ENCODE measurements around the gene PTGER2.

PTGER2 gene

DNA sequence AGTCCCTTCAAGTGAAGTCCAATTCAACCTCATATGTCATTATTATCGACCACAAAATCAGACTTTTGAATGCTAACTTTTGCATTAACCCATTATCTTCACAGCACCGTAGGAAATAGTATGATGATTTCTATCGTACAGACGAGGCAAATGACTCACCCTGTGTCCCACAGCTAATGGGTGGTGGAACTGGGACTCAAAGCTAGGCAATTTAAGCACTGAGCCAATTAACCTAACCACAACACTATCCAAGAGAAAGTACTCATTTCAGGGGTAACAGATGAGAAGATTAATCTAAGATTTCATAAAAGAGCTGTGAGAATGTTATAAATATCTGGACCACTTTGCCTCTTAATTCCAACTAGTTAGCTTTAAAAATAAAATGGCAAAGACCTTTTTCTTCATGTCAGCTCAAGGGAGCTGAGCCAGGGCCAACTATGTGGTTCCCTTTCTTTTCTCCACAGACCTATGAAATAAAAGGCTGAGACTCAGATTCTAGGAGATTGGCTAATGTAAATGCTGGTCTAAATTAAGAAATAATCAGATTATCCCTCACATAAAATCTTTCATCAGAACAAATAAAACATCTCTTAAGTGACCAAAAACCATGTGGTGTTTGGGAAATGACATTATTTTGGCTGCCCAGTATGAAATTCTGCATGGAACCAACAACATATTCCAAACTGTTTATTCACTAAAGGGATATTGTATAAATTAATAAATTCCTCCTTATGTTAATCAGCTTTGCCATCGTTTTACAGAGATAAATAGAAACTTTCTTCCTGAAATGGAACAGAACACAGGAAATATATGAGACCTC lies 4.9 kb downstream of the PTGER2 start:
- Mint-ChIP-seq H3K27me3 (peaks cover 11% of the 10 kb centered on the region), H3K27ac (no peak overlapping the region), H3K4me1 (peaks cover 76% of the 10 kb centered on the region), H3K4me3 (peak overlapping the region; percentile 51 to 57), H3K9me3 (peaks cover 12 to 29% of the 10 kb centered on the region in 2 donors)
- DNase-seq (peak in 1 of 2 donors; percentile 26), ATAC-seq (peak; percentile 36)

DNA sequence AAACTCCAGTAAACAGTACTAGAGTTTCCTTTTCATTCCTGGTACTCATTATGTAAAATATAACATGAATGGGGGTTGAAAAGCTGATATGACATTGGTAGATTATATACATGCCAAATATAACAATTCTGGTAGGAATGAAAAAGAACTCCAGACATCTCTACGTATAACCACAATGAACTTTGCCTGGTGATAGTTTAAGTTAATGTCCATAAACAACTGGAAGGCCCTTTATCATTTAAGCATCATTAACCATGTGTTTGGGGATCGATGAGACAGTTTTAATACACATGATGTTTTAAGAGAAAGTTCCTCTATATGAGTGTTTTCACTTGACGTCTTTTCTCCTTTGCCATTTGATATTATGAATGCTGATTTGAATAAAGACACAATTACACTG lies 5.8 kb downstream of the PTGER2 start:
- H3K4me1 Mint-ChIP-seq = peaks cover 79% of the 10 kb centered on the region
- H3K27me3 Mint-ChIP-seq = peaks cover 3% of the 10 kb centered on the region
- ATAC-seq (no peak), DNase-seq (no peak)
- peaks cover 12 to 33% of the 10 kb centered on the region in 2 donors for H3K9me3 Mint-ChIP-seq
- no peak overlapping the region for H3K4me3 Mint-ChIP-seq
- H3K27ac Mint-ChIP-seq = no peak overlapping the region

DNA sequence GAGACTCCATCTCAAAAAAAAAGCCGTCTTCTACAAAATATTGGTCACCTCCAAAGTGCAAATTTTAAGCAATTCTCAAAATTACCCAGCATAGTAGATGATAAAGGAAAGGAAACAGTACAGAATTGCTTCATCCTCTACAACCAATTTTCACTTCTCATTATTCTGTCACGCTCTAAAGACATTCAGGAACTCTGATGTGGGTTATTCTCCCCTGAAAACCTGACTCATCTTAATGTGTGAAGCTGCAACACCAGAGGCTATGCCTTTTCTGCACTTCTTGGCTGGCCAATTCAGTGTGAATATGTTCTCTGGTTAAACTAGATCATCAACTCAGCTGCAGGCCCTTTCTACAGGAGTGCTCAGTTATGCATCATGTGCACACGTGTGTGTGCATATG lies 11.0 kb downstream of the PTGER2 start:
- ATAC-seq = peak; percentile 93
- Mint-ChIP-seq H3K4me1 (peaks cover 72% of the 10 kb centered on the region), H3K4me3 (peak overlapping the region; percentile 15 to 51), H3K9me3 (peaks cover 12 to 33% of the 10 kb centered on the region in 2 donors), H3K27me3 (no peaks in the 10 kb centered on the region), H3K27ac (peak overlapping the region in 1 of 2 donors; percentile 11)
- DNase-seq = peak; percentile 34 to 58

DNA sequence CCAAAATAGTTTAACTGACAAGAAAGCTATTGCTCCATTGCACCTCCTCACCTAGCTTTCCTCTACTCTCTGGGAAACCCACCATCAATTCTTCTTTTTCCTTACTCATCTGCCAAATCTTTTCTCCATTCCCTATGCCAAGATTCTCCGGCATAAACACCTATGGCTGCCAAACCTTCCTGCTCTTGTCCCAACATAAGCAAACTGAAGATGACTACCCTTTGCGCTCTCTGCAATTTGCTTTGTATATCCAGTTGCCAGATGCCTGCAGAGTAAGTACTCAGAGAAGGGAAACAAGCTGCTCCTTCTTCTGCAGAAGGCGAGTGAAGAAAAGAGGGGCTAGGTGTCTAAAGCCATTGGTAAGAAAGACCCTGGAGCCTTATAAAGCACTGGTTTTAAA lies 11.5 kb downstream of the PTGER2 start:
- Mint-ChIP-seq H3K27me3 (no peaks in the 10 kb centered on the region), H3K27ac (no peak overlapping the region), H3K4me3 (peak overlapping the region; percentile 15 to 42), H3K4me1 (peaks cover 70% of the 10 kb centered on the region), H3K9me3 (peaks cover 12 to 33% of the 10 kb centered on the region in 2 donors)
- DNase-seq = no peak
- no peak for ATAC-seq

DNA sequence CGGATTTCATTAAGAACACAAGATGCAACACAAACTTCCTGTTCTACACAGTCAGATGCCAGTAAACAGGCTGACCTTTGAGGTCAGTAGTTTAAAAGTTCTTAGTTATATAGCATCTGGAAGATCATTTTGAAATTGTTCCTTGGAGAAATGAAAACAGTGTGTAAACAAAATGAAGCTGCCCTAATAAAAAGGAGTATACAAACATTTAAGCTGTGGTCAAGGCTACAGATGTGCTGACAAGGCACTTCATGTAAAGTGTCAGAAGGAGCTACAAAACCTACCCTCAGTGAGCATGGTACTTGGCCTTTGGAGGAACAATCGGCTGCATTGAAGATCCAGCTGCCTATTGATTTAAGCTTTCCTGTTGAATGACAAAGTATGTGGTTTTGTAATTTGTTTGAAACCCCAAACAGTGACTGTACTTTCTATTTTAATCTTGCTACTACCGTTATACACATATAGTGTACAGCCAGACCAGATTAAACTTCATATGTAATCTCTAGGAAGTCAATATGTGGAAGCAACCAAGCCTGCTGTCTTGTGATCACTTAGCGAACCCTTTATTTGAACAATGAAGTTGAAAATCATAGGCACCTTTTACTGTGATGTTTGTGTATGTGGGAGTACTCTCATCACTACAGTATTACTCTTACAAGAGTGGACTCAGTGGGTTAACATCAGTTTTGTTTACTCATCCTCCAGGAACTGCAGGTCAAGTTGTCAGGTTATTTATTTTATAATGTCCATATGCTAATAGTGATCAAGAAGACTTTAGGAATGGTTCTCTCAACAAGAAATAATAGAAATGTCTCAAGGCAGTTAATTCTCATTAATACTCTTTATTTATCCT lies 13.5 kb downstream of the PTGER2 start:
- H3K9me3 Mint-ChIP-seq = peaks cover 4 to 15% of the 10 kb centered on the region in 2 donors
- H3K27me3 Mint-ChIP-seq = no peaks in the 10 kb centered on the region
- no peak for DNase-seq

DNA sequence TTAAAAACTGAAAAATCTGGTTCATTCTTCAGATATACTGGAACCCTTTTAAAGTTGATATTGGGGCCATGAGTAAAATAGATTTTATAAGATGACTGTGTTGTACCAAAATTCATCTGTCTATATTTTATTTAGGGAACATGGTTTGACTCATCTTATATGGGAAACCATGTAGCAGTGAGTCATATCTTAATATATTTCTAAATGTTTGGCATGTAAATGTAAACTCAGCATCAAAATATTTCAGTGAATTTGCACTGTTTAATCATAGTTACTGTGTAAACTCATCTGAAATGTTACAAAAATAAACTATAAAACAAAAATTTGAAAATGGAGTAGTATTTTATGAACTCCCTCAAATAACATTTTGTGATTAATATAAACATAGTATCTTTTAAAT lies 14.2 kb downstream of the PTGER2 start:
- H3K27me3 Mint-ChIP-seq = no peaks in the 10 kb centered on the region
- DNase-seq (no peak), ATAC-seq (no peak)

More for the DNA sequence above, 13.5 kb downstream of the PTGER2 start:
- ATAC-seq = peak; percentile 71
- Mint-ChIP-seq H3K27ac (no peak overlapping the region), H3K4me3 (peak overlapping the region; percentile 3 to 44), H3K4me1 (peaks cover 63% of the 10 kb centered on the region)

DNA sequence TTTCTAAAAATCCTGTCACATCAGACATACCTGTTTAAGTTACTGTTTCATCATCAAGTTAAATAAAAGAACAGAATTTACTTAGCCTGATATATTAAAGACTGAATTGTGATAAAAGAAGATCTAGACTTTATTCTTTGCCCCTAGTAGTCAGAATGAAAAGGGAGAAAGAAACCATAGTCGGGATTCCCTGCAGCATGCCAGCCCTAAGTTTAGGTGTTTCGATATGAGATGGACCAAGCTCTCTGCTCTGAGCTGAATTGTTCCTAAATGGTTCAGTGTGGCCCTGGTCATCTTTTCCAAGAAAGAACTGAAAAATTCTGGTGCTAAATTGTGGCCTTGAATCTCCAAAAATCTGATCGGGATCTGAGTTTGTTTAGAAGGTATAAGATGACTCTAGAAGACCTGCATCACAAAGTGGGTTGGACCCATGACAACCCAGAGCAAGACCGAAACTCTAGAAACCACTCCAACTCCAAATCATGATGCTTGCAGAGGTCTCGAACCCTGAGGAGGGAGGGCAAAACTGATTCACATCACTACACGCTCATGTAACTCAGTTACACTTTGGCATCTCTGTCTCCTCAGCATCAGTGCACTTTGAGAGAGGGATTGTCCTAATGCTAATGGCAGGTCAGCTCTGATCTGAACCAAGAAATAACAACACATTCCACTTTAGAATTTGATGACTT lies 15.7 kb downstream of the PTGER2 start:
- ATAC-seq = peak; percentile 24
- Mint-ChIP-seq H3K4me3 (peak overlapping the region in 1 of 2 donors; percentile 5), H3K4me1 (peaks cover 54% of the 10 kb centered on the region), H3K27ac (no peak overlapping the region), H3K9me3 (peaks cover 0 to 4% of the 10 kb centered on the region in 2 donors), H3K27me3 (no peaks in the 10 kb centered on the region)
- no peak for DNase-seq

More for the DNA sequence above, 14.2 kb downstream of the PTGER2 start:
- H3K9me3 Mint-ChIP-seq = peaks cover 4 to 9% of the 10 kb centered on the region in 2 donors
- H3K4me1 Mint-ChIP-seq = peaks cover 64% of the 10 kb centered on the region
- H3K4me3 Mint-ChIP-seq = peak overlapping the region in 1 of 2 donors; percentile 44
- H3K27ac Mint-ChIP-seq = no peak overlapping the region

DNA sequence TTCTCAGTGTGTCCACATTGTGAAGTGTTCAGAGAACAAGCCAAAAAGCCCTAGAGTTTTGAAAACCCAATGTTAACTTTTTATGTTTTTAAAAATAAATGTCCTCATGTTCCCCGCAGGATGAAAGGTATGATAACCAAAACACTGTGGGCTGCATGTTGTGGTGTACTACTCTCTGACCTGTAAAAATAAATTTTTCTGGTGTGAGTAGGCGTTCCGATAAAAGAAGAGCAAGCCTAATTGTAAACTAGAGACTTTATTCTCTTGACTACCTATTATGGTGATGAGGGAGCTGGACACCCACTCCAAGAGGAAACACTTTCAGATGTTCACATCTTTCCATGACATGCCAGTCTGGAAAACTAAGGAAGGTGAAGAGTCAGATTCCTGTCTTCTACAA lies 18.2 kb downstream of the PTGER2 start:
- Mint-ChIP-seq H3K9me3 (peaks cover 0 to 4% of the 10 kb centered on the region in 2 donors), H3K27ac (no peak overlapping the region), H3K4me1 (peaks cover 42% of the 10 kb centered on the region), H3K27me3 (peaks cover 6% of the 10 kb centered on the region), H3K4me3 (no peak overlapping the region)
- DNase-seq (no peak), ATAC-seq (no peak)

DNA sequence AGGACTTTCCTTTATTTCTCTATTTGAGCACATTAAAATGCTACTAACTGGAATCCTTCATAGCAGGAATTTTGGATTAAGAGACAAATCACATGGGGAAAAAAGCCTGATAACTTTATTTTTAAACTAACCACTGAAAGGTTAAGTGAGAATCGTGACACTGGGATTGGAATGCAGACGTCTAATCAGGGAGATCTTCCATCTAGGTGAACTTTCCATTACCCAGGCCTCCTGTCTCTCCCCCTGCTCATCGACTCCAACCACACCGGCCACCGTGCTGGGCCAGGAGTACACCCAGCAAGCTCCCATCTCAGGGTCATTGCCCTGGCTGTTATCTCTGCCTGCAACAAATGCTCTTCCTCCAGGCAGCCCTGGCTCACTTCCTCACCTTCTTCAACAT lies 19.0 kb downstream of the PTGER2 start:
- DNase-seq (no peak), ATAC-seq (no peak)
- H3K27me3 Mint-ChIP-seq = peaks cover 6% of the 10 kb centered on the region
- H3K9me3 Mint-ChIP-seq = peaks cover 0 to 4% of the 10 kb centered on the region in 2 donors
- H3K27ac Mint-ChIP-seq = no peak overlapping the region
- no peak overlapping the region for H3K4me3 Mint-ChIP-seq
- peaks cover 33% of the 10 kb centered on the region for H3K4me1 Mint-ChIP-seq

DNA sequence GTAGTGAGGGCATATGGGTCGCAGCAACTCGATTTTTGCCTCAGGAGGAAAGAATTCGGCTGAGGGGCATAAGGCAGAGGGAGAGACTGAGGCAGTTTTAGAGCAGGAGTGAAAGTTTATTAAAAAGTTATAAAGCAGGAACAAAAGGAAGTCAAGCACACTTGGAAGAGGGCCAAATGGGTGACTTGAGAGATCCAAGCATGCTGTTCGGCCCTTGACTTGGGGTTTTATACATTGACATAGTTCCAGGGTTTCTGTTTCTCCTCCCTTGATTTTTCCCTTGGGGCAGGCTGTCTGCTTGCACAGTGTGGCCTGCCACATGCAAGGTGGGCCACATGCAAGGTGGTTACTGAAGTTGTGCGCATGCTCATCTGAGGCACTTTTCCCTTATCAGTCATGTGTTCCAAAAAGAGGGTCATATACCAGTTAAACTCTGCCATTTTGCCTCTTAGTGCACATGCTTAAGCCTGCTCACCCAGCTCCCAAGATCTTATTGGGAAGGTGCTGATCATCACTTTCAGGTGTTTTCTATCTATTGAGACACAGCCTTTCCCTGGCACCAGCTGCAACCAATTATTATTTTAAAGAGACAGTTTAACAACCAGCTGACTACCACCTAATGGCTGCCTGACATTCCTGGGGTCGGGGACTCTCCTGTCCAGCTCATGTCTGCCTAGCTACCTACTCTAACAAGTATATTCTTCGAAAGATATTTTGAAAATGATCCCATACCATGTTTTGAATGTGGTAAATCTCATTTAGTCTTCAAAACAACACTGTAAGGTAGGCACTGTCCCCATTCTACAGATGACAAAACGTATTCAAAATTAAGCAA lies 19.9 kb downstream of the PTGER2 start:
- no peak for DNase-seq
- Mint-ChIP-seq H3K9me3 (peaks cover 0 to 4% of the 10 kb centered on the region in 2 donors), H3K27me3 (peaks cover 6% of the 10 kb centered on the region), H3K27ac (no peak overlapping the region), H3K4me1 (peaks cover 32% of the 10 kb centered on the region), H3K4me3 (no peak overlapping the region)
- no peak for ATAC-seq

DNA sequence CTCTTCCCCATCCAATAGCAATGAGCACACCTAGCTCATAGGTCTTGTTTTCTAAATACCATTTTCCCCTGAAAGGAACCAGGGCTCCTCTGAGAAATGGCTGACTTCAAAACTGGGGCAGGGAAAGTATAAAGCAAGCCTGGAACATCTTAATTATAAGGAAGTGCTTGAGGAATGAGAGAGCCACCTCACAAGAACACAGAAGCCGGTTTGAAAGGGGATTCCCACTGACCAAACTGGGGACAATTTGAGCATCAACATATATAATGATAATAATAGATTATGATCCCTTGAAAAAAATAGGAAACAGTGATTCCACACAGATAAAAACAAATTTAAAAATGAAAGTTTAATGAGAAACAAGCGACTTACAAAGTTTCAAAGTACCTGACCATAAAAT lies 22.1 kb downstream of the PTGER2 start:
- no peak for ATAC-seq
- H3K9me3 Mint-ChIP-seq = no peaks in the 10 kb centered on the region
- H3K4me1 Mint-ChIP-seq = peaks cover 18% of the 10 kb centered on the region
- peaks cover 6% of the 10 kb centered on the region for H3K27me3 Mint-ChIP-seq
- no peak overlapping the region for H3K27ac Mint-ChIP-seq
- no peak overlapping the region for H3K4me3 Mint-ChIP-seq
- no peak for DNase-seq

DNA sequence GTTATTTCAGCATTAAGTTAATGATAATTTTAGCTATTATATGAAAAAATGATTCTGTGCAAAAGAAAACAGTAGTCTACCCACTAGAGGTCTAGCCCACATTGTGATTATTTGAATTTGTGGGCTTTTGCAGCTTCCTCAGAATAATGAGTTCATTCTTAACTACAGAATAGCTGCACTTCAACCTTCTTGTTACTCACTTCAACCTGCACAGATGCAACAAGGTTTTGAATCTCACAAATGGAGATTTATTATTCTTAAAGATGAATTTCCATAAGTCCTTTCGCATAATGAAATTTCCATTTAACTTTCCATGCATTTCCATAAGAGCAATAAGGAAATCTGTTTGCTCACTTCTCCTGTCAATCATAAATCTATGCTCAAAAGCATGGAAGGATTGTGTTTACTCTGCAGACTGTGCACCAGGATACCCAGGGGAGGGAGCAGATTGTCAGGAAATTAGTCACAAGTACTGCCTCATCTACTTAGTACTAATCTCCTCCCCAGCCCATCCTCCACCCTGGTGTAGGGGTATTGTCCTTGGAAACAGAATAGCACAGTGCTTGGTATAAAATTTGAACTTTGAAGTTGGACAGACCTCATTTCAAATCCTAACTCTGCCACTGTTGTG lies 24.1 kb downstream of the PTGER2 start:
- Mint-ChIP-seq H3K9me3 (no peaks in the 10 kb centered on the region), H3K4me1 (peaks cover 15% of the 10 kb centered on the region), H3K27ac (no peak overlapping the region), H3K4me3 (no peak overlapping the region), H3K27me3 (peaks cover 6% of the 10 kb centered on the region)
- ATAC-seq (no peak), DNase-seq (no peak)

DNA sequence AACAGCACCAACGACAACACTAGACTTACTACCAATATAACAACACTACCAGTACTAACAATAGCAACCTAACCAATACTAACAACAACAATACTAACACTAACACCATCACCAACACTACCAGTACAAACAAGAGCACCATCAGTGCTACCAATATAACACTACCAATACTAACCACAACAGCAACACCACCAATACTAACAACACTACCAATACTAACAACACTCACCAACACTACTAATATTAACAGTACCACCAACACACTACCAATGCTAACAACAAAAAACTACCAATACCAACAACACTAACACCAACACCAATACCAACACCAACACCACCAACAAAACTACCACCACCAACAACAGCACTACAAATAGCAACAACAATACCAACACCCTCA lies 25.1 kb downstream of the PTGER2 start:
- Mint-ChIP-seq H3K9me3 (no peaks in the 10 kb centered on the region), H3K27ac (no peak overlapping the region), H3K4me3 (no peak overlapping the region), H3K27me3 (peaks cover 6% of the 10 kb centered on the region), H3K4me1 (peaks cover 9% of the 10 kb centered on the region)
- ATAC-seq (no peak), DNase-seq (no peak)

DNA sequence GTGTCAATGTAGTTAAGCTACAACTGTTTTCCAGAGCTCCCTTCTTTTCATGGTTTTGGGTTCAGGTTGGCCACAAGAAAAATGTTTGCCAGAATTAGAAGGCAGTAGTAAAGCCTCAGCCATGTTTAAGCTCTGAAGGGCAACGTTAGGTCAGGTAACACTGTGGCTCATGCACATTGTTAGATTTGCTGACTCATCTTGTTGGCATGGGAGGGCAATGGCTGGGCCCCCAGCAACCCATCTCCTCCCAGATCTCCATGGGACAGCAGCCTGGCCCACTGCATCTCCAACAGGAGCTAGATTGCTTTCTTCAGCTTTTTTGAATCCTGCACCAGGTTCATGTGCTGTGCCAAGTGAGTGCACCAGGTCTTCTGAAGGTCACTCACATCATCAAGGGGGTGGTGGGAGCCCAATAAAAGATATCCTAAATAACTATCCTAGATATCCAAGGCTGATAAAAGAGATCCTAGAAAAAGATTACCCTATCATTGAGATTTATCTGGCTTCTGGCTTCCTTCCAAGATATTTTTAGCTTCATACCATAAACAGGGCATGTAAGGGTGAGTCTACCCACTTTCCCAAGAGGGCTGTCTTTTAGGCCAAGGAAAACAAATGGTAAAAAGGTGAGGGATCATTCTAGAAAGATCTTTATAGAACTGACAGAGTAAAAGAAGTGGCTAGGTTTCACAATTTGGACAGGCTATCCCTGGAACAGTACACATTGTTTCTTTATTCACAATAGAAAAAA lies 28.9 kb downstream of the PTGER2 start:
- DNase-seq (no peak), ATAC-seq (no peak)
- H3K4me3 Mint-ChIP-seq = no peak overlapping the region
- no peaks in the 10 kb centered on the region for H3K27me3 Mint-ChIP-seq
- H3K27ac Mint-ChIP-seq = no peak overlapping the region
- no peaks in the 10 kb centered on the region for H3K4me1 Mint-ChIP-seq
- peaks cover 0 to 5% of the 10 kb centered on the region in 2 donors for H3K9me3 Mint-ChIP-seq
